ENCODE measurements around the gene MOB1B.

DNA sequence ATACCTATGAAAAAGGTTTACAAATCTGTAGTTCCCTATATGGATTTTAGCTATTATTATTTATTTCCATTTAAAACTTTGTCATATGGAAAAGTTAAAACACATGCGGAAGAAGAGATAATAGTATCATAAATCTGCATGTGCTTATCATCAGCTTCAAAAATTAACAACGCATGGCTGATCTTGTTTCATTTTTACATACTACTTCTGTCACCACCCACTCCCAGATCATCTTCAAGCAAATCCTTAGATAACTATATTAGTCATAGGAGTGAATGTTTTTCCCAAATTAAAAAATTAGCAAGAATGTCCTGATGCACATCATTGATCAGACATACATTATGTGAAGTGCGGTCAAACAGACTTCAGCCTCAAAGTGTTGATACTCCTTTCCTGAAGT lies 24.6 kb upstream of the MOB1B start:
- TF ChIP-seq, protein P1, sequence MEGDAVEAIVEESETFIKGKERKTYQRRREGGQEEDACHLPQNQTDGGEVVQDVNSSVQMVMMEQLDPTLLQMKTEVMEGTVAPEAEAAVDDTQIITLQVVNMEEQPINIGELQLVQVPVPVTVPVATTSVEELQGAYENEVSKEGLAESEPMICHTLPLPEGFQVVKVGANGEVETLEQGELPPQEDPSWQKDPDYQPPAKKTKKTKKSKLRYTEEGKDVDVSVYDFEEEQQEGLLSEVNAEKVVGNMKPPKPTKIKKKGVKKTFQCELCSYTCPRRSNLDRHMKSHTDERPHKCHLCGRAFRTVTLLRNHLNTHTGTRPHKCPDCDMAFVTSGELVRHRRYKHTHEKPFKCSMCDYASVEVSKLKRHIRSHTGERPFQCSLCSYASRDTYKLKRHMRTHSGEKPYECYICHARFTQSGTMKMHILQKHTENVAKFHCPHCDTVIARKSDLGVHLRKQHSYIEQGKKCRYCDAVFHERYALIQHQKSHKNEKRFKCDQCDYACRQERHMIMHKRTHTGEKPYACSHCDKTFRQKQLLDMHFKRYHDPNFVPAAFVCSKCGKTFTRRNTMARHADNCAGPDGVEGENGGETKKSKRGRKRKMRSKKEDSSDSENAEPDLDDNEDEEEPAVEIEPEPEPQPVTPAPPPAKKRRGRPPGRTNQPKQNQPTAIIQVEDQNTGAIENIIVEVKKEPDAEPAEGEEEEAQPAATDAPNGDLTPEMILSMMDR (IDR thresholded peaks at IDR 0.05; ENCODE audit: poor library complexity, severe bottlenecking), result no peak
- TF ChIP-seq EZH2 (IDR thresholded peaks at IDR 0.05; ENCODE audit: borderline replicate concordance, insufficient read depth, low read length, poor library complexity, severe bottlenecking) (no peak), EP300 (conservative IDR thresholded peaks at IDR 0.05; ENCODE audit: poor library complexity, severe bottlenecking) (no peak), POLR2AphosphoS5 (IDR thresholded peaks at IDR 0.05) (no peak), SMC3 (conservative IDR thresholded peaks at IDR 0.05; ENCODE audit: poor library complexity) (no peak), TAF1 (IDR thresholded peaks at IDR 0.05; ENCODE audit: low read depth) (no peak), MXI1 (conservative IDR thresholded peaks at IDR 0.05; ENCODE audit: poor library complexity, severe bottlenecking) (no peak), RAD21 (conservative IDR thresholded peaks at IDR 0.05) (no peak)
- TF ChIP-seq, protein P2, sequence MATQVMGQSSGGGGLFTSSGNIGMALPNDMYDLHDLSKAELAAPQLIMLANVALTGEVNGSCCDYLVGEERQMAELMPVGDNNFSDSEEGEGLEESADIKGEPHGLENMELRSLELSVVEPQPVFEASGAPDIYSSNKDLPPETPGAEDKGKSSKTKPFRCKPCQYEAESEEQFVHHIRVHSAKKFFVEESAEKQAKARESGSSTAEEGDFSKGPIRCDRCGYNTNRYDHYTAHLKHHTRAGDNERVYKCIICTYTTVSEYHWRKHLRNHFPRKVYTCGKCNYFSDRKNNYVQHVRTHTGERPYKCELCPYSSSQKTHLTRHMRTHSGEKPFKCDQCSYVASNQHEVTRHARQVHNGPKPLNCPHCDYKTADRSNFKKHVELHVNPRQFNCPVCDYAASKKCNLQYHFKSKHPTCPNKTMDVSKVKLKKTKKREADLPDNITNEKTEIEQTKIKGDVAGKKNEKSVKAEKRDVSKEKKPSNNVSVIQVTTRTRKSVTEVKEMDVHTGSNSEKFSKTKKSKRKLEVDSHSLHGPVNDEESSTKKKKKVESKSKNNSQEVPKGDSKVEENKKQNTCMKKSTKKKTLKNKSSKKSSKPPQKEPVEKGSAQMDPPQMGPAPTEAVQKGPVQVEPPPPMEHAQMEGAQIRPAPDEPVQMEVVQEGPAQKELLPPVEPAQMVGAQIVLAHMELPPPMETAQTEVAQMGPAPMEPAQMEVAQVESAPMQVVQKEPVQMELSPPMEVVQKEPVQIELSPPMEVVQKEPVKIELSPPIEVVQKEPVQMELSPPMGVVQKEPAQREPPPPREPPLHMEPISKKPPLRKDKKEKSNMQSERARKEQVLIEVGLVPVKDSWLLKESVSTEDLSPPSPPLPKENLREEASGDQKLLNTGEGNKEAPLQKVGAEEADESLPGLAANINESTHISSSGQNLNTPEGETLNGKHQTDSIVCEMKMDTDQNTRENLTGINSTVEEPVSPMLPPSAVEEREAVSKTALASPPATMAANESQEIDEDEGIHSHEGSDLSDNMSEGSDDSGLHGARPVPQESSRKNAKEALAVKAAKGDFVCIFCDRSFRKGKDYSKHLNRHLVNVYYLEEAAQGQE (IDR thresholded peaks at IDR 0.05; ENCODE audit: borderline replicate concordance), result no peak

All from neural cell (in vitro differentiated cells).